Measurements from ENCODE around the gene IFITM10.

IFITM10 gene

DNA sequence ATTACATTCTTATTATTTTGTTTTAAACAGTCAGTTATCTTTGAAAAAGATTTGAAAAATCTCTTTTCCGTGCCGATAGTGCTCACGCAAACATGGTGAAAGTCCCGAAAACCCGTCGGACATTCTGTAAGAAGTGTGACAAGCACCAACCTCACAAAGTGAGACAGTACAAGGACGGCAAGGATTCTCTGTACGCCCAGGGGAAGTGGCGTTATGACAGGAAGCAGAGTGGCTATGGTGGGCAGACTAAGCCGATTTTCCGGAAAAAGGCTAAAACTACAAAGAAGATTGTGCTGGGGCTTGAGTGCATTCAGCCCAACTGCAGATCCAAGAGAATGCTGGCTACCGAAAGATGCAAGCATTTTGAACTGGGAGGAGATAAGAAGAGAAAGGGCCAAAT is 42.1 kb upstream of the IFITM10 start:
- no peak overlapping the region for H3K27ac ChIP-seq (ENCODE audit: extremely low read depth, low read depth, low read length)
- ChIA-PET POLR2A (interaction anchor here (0.7 kb wide), 1 partner anchor 12 kb away, joined by 3 read pairs; no protein-coding TSS in a partner anchor), CTCF (interaction anchor here (0.7 to 1.8 kb wide), 4 partner anchors 40 to 357 kb away, joined by 3 to 8 read pairs (median 4); no protein-coding TSS in a partner anchor)
- H3K36me3 ChIP-seq (ENCODE audit: control insufficient read depth in 2 of 2, insufficient read depth in 1 of 2, low read length in 2 of 2) = no peaks in the 10 kb centered on the region
- no peak overlapping the region for H3K4me3 ChIP-seq (ENCODE audit: low read depth, low read length)
- no peaks in the 10 kb centered on the region for H3K4me1 ChIP-seq (ENCODE audit: control insufficient read depth, insufficient read depth, low read length)
- no peak for TF ChIP-seq ZNF239 (tag by site-specific recombination; IDR thresholded peaks at IDR 0.05)
- no peak for TF ChIP-seq ZBTB17 (tag by site-specific recombination; IDR thresholded peaks at IDR 0.05)
- no peak for TF ChIP-seq ZNF529 (tag by site-specific recombination; IDR thresholded peaks at IDR 0.05; ENCODE audit: insufficient replicate concordance)
- TF ChIP-seq, protein P1, sequence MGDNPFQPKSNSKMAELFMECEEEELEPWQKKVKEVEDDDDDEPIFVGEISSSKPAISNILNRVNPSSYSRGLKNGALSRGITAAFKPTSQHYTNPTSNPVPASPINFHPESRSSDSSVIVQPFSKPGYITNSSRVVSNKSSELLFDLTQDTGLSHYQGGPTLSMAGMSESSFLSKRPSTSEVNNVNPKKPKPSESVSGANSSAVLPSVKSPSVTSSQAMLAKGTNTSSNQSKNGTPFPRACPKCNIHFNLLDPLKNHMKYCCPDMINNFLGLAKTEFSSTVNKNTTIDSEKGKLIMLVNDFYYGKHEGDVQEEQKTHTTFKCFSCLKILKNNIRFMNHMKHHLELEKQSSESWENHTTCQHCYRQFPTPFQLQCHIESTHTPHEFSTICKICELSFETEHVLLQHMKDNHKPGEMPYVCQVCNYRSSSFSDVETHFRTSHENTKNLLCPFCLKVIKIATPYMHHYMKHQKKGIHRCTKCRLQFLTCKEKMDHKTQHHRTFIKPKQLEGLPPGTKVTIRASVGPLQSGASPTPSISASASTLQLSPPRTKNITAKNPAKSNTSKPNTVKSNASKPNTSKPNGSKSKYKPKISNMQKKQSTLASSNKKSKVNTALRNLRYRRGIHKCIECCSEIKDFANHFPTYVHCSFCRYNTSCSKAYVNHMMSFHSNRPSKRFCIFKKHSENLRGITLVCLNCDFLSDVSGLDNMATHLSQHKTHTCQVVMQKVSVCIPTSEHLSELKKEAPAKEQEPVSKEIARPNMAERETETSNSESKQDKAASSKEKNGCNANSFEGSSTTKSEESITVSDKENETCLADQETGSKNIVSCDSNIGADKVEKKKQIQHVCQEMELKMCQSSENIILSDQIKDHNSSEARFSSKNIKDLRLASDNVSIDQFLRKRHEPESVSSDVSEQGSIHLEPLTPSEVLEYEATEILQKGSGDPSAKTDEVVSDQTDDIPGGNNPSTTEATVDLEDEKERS (tag by site-specific recombination; IDR thresholded peaks at IDR 0.05) = no peak
- no peak for TF ChIP-seq KLF10 (tag by site-specific recombination; IDR thresholded peaks at IDR 0.05)
- TF ChIP-seq, protein P2, sequence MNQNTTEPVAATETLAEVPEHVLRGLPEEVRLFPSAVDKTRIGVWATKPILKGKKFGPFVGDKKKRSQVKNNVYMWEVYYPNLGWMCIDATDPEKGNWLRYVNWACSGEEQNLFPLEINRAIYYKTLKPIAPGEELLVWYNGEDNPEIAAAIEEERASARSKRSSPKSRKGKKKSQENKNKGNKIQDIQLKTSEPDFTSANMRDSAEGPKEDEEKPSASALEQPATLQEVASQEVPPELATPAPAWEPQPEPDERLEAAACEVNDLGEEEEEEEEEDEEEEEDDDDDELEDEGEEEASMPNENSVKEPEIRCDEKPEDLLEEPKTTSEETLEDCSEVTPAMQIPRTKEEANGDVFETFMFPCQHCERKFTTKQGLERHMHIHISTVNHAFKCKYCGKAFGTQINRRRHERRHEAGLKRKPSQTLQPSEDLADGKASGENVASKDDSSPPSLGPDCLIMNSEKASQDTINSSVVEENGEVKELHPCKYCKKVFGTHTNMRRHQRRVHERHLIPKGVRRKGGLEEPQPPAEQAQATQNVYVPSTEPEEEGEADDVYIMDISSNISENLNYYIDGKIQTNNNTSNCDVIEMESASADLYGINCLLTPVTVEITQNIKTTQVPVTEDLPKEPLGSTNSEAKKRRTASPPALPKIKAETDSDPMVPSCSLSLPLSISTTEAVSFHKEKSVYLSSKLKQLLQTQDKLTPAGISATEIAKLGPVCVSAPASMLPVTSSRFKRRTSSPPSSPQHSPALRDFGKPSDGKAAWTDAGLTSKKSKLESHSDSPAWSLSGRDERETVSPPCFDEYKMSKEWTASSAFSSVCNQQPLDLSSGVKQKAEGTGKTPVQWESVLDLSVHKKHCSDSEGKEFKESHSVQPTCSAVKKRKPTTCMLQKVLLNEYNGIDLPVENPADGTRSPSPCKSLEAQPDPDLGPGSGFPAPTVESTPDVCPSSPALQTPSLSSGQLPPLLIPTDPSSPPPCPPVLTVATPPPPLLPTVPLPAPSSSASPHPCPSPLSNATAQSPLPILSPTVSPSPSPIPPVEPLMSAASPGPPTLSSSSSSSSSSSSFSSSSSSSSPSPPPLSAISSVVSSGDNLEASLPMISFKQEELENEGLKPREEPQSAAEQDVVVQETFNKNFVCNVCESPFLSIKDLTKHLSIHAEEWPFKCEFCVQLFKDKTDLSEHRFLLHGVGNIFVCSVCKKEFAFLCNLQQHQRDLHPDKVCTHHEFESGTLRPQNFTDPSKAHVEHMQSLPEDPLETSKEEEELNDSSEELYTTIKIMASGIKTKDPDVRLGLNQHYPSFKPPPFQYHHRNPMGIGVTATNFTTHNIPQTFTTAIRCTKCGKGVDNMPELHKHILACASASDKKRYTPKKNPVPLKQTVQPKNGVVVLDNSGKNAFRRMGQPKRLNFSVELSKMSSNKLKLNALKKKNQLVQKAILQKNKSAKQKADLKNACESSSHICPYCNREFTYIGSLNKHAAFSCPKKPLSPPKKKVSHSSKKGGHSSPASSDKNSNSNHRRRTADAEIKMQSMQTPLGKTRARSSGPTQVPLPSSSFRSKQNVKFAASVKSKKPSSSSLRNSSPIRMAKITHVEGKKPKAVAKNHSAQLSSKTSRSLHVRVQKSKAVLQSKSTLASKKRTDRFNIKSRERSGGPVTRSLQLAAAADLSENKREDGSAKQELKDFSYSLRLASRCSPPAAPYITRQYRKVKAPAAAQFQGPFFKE (tag by site-specific recombination; IDR thresholded peaks at IDR 0.05; ENCODE audit: borderline replicate concordance) = no peak
- TF ChIP-seq, protein P3, sequence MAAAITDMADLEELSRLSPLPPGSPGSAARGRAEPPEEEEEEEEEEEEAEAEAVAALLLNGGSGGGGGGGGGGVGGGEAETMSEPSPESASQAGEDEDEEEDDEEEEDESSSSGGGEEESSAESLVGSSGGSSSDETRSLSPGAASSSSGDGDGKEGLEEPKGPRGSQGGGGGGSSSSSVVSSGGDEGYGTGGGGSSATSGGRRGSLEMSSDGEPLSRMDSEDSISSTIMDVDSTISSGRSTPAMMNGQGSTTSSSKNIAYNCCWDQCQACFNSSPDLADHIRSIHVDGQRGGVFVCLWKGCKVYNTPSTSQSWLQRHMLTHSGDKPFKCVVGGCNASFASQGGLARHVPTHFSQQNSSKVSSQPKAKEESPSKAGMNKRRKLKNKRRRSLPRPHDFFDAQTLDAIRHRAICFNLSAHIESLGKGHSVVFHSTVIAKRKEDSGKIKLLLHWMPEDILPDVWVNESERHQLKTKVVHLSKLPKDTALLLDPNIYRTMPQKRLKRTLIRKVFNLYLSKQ (tag by site-specific recombination; IDR thresholded peaks at IDR 0.05; ENCODE audit: borderline replicate concordance) = no peak
- TF ChIP-seq ZNF664 (tag by site-specific recombination; IDR thresholded peaks at IDR 0.05) = no peak
- no peak for TF ChIP-seq ZNF423 (tag by site-specific recombination; IDR thresholded peaks at IDR 0.05)
- TF ChIP-seq, protein P4, sequence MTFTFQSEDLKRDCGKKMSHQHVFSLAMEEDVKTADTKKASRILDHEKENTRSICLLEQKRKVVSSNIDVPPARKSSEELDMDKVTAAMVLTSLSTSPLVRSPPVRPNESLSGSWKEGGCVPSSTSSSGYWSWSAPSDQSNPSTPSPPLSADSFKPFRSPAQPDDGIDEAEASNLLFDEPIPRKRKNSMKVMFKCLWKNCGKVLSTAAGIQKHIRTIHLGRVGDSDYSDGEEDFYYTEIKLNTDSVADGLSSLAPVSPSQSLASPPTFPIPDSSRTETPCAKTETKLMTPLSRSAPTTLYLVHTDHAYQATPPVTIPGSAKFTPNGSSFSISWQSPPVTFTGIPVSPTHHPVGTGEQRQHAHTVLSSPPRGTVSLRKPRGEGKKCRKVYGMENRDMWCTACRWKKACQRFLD (tag by site-specific recombination; IDR thresholded peaks at IDR 0.05) = no peak
- TF ChIP-seq ZNF202 (tag by site-specific recombination; IDR thresholded peaks at IDR 0.05; ENCODE audit: borderline replicate concordance) = no peak
- TF ChIP-seq ZNF521 (tag by site-specific recombination; IDR thresholded peaks at IDR 0.05) = no peak
- no peak for TF ChIP-seq ZNF747 (tag by site-specific recombination; IDR thresholded peaks at IDR 0.05)
- no peak for TF ChIP-seq ZEB2 (tag by site-specific recombination; IDR thresholded peaks at IDR 0.05)
- no peak for TF ChIP-seq HOXD13 (CRISPR knock-in tag; IDR thresholded peaks at IDR 0.05; ENCODE audit: borderline replicate concordance)
- no peak for TF ChIP-seq ZNF391 (tag by site-specific recombination; IDR thresholded peaks at IDR 0.05; ENCODE audit: borderline replicate concordance, low read depth)
- TF ChIP-seq, protein P5, sequence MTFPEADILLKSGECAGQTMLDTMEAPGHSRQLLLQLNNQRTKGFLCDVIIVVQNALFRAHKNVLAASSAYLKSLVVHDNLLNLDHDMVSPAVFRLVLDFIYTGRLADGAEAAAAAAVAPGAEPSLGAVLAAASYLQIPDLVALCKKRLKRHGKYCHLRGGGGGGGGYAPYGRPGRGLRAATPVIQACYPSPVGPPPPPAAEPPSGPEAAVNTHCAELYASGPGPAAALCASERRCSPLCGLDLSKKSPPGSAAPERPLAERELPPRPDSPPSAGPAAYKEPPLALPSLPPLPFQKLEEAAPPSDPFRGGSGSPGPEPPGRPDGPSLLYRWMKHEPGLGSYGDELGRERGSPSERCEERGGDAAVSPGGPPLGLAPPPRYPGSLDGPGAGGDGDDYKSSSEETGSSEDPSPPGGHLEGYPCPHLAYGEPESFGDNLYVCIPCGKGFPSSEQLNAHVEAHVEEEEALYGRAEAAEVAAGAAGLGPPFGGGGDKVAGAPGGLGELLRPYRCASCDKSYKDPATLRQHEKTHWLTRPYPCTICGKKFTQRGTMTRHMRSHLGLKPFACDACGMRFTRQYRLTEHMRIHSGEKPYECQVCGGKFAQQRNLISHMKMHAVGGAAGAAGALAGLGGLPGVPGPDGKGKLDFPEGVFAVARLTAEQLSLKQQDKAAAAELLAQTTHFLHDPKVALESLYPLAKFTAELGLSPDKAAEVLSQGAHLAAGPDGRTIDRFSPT (tag by site-specific recombination; IDR thresholded peaks at IDR 0.05) = no peak
- TF ChIP-seq, protein P6, sequence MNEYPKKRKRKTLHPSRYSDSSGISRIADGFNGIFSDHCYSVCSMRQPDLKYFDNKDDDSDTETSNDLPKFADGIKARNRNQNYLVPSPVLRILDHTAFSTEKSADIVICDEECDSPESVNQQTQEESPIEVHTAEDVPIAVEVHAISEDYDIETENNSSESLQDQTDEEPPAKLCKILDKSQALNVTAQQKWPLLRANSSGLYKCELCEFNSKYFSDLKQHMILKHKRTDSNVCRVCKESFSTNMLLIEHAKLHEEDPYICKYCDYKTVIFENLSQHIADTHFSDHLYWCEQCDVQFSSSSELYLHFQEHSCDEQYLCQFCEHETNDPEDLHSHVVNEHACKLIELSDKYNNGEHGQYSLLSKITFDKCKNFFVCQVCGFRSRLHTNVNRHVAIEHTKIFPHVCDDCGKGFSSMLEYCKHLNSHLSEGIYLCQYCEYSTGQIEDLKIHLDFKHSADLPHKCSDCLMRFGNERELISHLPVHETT (tag by site-specific recombination; IDR thresholded peaks at IDR 0.05) = no peak
- no peaks in the 10 kb centered on the region for H3K9me3 ChIP-seq (ENCODE audit: control insufficient read depth, insufficient read depth, low read depth, low read length)

Measured in HEK293 (cell line).